HG02852 (cell line): ENCODE measurements around the gene TGFBR3L.
"Not testable (repeated sequence)": the region's sequence is repeated elsewhere in the genome, so short reads cannot be mapped to it uniquely, and the experiment has no call there.

Source experiments
- ATAC-seq: cut with Tn5 transposase; IDR thresholded peaks from one replicate; pipeline ENCODE4 v1.9.1; 2021; ENCODE audit warnings: mild to moderate bottlenecking, moderate library complexity; ENCODE audit not compliant: unreplicated experiment

The TGFBR3L gene

DNA sequence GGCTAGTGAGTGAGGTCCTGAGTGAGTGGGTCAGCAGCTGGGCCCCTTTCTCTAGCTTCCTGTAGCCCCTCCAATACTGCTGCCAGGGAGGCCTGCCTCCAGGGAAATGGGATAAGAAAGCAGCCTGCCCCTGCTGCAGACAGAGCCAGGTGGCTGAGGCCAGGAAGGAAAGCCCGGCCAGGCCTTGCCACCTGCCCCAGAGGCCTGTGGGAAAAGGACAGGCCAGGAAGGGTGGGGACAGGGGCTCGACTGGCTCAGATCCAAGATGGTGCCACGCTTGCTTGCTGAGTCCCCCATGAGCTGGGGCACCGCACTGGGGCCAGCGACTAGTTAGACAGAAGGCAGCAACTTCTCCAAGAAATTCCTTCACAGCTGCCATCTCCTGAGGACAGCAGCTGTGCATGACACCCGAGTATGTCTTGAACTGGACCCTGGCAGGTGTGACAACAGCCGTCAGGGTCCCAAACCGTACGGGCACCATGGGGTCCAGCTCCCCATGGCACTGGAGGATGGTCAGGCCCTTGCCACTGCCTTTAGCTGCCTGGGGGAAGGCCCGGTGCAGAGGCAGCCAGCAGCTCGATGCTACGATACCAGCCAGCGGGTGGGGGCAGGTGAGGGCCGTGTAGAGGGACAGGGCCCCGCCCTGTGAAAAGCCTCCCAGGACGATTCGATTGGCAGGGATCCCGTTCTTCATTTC is 35.4 kb upstream of the TGFBR3L start:
- no peak for ATAC-seq

DNA sequence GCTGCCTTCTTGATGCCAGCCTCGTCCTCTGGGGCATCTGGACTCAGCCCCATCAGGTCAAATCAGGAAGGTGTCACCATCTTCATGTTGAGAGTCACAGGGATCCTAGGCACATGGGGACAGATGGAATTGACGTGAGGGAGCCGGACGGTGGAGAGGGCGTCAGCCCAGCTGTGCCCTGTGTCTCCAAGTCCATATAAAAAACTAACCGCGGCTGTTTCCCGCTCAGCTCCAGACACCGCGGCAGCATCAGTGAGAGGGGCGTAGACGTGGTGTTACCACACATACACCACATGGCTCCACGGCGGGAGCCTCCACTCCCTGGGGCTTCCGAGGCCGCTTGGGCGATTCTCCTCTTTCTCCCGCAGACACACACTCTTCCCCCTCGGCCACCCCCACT is 34.8 kb upstream of the TGFBR3L start:
- no peak for ATAC-seq

DNA sequence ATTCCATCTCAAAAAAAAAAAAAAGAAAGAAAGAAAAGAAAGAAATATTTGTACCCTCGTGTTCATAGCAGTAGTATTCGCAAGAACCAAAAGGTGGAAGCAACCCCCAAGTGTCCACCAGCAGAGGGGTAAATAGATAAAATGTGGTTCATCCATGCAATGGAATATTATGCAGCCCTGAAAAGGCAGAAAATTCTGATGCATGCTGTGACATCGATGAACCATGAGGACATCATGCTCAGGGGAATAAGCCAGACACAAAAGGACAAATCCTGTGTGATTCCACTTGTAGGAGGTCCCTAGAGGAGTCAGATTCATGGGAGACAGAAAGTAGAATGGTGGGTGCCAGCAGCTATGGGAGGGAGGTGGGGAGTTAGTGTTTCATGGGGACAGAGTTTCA is 32.7 kb upstream of the TGFBR3L start:
- ATAC-seq = no peak

DNA sequence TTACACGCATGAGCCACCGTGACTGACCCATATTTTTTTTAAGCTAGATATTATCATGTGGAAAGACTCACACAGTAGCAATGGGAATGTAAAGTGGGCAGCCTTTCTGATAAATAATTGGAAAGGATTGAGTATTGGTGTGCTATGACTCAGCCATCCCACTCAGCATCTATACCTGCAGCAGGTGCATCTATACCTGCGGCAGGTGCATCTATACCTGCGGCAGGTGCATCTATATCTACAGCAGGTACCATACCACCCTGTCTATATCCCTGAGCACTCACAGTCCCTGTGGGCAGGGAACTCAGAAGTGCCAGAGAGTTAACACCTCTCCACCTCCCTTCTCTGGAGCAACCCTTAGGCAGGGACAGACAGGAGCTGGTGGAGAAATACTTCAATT is 31.5 kb upstream of the TGFBR3L start:
- no peak for ATAC-seq

DNA sequence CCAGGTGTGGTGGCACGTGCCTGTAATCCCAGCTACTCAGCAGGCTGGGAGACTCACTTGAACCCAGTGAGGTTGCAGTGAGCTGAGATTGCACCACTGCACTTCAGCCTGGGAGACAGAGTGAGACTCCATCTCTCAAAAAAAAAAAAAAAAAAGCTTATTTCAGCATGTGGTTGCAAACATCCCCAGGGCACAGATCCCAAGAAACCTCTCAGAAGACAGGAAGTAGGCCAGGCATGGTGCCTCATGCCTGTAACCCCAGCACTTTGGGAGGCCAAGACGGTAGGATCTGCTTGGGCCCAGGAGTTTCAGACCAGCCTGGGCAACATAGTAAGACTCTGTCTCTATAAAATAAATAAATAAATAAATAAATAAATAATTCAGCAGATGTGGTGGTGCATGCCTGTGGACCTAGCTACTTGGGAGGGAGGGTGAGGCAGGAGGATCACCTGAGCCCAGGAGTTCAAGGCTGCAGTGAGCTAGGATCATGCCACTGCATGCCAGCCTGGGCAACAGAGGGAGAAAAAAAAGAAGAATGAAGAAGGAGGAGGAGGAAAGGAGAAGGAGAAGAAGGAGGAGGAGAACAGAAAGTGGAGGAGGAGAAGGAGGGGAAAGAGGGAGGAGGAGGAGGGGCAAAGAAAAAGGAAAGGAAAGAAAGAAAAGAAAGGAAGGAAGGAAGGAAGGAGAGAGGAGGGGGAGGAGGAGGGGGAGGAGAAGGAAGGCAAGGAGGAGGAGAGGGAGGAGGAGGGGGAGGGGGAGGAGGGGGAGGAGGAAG is 30.6 kb upstream of the TGFBR3L start:
- no peak for ATAC-seq

DNA sequence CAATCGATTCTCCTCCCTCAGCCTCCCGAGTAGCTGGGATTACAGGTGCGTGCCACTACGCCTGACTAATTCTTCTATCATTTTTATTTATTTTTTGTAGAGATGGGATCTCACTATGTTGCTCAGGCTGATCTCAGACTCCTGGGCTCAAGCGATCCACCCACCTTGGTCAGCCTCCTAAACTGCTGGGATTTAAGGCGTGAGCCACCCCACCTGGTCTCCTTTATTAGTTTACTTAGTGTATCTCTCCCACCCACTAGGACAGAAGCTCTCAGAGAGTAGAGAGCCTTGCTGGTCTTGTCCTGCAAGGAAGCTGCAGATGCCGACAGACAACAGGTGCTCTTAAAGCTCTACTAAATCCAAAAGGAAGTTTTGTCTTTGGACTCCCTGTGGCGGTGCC is 28.8 kb upstream of the TGFBR3L start:
- no peak for ATAC-seq

DNA sequence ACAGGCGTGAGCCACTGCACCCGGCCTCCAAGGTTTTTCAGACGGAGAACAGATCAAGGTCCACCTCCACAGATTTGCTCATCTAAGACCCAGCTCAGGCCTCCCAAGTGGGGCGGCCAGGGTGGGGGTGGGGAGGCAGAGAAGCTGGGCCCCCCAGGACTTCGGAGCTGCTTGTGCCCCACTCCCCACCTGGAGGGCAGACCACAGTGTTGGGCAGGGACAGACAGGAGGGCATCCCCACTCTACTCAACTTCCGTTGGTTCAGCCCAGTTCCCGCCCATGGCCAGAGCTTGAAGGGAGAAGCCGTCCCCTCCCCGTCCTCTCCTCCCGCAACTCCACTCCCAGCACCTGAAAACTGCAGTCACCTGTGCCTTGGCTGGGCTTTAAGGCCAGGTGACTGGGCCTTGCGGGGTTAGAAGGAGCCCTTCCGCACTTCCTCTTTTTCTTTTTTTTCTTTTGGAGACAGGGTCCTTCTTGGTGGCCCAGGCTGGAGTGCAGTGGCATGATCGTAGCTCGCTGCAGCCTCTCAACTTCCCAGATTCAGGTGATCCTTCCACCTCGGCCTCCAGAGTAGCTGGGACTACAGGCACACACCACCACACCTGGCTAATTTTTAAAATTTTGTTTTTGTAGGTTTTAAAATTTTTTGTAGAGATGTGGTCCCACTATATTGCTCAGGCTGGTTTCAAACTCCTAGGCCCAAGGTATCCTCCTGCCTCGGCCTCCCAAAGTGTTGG is 27.1 kb upstream of the TGFBR3L start:
- no peak for ATAC-seq

DNA sequence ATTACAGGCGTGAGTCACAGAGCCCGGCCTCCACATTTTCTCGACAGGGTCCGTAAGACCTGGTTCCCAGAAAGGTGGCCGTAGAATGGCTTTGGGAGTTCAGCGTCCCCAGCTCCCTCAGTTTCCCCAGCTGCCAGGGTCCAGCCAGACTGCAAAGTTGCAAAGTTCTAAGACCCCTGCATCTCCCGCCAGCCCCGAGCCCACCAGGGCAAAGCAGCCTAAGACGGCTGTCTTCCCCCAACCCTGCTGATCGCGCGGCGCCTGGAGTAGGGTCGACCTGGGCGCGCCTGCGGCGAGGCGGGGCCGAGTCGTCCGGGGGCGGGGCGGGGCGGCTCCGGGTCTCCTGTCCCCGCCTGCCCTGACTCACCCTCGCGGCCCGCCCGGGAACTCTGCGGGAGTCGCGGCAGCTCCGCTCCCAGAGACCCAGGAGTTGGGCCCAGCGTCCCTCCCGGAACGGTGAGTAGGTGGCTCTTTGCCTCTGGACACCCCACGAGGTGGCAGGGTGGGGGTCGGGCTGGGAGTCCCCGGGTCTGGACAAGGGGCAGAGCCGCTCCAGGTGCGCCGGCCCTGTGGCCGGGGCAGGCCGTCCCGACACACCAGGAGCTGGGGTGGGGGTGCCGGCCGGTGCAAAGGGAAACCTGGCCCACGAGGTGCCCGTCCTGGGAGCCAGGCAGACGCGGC is 26.3 kb upstream of the TGFBR3L start, which contains the start of gene LRRC8E:
Gene LRRC8E, plus strand, starts transcription at position 366 of the 681 bp plus-strand sequence. CDS start 7,094 bp downstream, outside the sequence.
- ATAC-seq = no peak

DNA sequence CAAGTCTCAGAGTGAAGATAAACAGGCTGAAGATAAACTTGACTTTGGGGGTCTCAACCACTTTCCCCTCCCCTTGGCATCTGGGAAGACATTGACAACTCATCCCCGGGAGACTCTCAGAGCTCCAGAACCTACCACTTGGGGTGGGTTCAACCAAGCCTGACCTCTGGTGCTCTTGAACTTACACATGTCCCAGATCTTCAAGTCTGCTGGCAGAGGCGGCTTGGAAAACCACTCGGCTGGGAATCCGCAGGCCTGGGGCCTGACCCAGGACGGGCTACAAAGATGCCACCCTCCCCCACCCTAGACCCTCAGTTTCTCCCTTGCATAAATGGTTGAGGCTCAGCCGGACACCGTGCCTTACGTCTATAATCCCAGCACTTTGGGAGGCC is 25.8 kb upstream of the TGFBR3L start:
- no peak for ATAC-seq

DNA sequence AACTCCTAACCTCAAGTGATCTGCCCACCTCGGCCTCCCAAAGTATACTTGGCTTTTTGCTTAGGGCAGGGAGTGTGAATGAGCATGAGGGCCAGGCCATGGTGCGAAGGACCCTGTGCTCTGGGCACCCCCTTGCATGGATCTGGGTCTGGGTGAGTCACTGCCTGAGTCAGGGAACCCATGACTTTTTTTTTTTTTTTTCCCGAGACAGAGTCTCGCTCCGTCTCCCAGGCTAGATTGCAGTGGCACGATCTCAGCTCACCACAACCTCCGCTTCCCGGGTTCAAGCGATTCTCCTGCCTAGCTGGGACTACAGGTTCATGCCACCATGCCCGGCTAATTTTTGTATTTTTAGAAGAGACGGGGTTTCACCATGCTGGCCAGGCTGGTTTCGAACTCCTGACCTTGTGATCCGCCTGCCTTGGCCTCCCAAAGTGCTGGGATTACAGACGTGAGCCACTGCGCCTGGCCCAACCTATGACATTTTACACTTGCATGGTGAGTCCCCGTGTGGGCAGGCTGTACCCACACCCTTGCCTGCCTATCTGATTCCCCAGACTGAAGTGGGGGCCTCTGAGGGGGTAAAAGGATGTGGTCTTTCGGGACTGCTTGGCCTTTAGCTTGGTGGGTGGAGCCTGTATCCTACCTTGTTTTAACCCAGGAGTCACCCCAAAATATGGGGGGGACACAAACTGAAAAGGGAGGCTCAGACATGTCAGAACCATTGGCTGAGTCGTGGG is 21.1 kb upstream of the TGFBR3L start:
- ATAC-seq = not testable (repeated sequence)

DNA sequence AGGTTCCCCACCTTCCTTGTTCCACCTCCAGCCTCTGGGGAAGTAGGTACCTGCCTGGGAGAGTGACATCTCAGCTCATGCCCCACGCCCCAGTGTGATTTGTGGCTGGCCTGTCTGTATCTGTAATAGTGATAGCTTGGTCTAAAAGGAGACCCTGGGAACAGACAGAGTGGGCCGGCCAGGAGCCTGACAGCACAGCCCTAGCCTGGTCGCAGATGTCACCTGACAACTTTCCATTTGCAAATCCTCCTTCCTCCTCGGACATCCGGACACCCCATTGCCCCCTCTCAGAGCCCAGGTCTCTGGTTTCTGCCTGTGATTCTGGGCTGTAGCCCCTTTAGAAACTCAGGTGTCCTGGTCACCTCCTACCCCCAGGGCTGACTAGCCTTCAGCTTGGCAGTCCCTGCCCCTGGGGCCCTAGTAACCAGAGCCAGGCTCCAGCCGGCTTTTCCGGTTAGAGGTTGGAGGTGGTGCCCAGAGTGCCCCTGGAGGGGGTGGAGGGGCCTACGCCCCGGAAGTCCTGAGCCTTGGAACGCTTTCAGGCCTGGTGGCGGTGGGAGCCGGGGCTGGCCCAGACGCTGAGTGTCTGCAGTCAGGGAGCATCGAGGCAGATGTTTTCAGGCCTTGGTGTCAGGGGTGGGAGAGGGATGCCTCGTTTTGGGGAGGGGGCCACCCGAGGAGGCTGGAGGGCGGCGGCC is 19.9 kb upstream of the TGFBR3L start:
- no peak for ATAC-seq

DNA sequence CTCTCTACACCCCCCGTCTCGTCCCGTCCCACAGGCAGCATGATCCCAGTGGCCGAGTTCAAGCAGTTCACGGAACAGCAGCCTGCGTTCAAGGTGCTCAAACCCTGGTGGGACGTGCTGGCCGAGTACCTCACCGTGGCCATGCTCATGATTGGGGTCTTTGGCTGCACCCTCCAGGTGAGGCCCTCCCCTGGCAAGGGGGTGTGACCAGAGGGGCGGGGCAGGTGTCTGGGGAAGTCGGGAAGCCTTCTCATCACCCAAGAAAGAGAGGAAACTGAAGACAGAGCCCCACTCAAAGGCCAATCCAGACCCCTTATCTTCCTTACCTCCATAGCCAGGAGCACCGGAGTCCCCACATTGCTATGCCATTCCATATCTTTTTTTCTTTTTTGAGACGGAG is 19.1 kb upstream of the TGFBR3L start:
- ATAC-seq = no peak

DNA sequence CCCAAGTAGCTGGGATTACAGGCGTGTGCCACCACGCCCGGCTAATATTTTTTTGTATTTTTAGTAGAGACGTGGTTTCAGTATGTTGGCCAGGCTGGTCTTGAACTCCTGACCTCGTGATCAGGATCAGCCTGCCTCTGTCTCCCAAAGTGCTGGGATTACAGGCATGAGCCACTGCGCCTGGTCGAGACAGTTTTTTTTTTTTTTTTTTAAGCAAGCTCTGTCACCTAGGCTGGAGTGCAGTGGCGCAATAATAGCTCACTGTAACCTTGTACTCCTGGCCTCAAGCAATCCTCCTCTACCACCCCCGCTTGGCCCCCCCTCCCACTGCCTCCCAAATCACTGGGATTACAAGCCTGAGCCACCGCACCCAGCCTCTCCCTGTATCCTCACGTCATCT is 17.3 kb upstream of the TGFBR3L start:
- no peak for ATAC-seq

DNA sequence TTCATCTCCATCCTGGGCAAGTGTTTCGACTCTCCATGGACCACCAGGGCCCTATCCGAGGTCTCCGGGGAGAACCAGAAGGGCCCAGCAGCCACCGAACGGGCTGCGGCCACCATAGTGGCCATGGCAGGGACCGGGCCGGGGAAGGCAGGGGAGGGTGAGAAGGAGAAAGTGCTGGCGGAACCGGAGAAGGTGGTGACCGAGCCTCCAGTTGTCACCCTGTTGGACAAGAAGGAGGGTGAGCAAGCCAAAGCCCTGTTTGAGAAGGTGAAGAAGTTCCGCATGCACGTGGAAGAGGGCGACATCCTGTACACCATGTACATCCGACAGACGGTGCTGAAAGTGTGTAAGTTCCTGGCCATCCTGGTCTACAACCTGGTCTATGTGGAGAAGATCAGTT is 15.7 kb upstream of the TGFBR3L start:
- ATAC-seq = no peak

DNA sequence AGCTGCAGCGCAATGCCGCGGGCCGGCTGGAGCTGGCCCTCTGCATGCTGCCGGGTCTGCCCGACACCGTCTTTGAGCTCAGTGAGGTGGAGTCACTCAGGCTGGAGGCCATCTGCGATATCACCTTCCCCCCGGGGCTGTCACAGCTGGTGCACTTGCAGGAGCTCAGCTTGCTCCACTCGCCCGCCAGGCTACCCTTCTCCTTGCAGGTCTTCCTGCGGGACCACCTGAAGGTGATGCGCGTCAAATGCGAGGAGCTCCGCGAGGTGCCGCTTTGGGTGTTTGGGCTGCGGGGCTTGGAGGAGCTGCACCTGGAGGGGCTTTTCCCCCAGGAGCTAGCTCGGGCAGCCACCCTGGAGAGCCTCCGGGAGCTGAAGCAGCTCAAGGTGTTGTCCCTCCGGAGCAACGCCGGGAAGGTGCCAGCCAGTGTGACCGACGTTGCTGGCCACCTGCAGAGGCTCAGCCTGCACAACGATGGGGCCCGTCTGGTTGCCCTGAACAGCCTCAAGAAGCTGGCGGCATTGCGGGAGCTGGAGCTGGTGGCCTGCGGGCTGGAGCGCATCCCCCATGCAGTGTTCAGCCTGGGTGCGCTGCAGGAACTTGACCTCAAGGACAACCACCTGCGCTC is 14.8 kb upstream of the TGFBR3L start:
- no peak for ATAC-seq

DNA sequence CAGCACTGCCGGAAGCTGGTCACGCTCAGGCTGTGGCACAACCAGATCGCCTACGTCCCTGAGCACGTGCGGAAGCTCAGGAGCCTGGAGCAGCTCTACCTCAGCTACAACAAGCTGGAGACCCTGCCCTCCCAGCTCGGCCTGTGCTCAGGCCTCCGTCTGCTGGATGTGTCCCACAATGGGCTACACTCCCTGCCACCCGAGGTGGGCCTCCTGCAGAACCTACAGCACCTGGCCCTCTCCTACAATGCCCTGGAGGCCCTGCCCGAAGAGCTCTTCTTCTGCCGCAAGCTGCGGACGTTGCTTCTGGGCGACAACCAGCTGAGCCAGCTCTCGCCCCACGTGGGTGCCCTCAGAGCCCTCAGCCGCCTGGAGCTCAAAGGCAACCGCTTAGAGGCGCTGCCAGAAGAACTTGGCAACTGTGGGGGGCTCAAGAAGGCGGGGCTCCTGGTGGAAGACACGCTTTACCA is 14.2 kb upstream of the TGFBR3L start:
- no peak for ATAC-seq

DNA sequence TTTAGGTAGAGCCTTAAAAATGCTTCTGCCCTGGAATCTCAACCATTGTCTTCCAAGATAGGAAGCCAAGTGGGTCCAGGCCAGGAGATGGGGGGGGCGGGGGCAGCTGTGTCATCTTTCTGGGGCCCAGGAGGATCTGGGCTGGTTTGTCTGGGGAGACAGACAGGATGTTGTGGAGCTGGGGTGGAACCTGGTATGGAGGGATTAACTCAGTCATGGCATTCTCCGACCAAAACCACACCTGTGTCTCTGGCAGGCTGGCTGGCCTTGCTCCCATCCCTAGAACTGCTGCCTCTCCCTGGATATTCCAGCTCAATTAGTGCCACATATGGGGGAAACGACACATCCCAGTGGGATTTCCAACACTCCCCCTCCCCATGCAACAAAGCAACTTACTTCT is 13.7 kb upstream of the TGFBR3L start:
- ATAC-seq = no peak

DNA sequence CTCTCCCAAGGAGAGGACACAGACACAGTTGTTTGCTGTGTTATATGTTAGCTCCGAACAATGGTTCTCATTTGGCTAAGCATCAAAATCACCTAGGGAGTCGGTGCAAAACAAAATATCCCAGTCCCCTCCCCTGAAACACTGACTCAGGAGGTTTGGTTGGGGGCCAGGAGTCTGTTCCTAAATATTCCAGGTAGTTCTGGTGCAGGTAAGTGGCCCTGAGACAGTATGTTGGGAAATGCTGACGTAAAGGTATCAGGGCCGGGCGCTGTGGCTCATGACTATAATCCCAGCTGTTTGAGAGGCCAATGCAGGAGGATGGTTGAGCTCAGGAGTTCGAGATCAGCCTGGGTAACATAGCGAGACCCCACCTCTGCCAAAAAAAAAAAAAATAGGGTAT is 13.3 kb upstream of the TGFBR3L start:
- no peak for ATAC-seq

DNA sequence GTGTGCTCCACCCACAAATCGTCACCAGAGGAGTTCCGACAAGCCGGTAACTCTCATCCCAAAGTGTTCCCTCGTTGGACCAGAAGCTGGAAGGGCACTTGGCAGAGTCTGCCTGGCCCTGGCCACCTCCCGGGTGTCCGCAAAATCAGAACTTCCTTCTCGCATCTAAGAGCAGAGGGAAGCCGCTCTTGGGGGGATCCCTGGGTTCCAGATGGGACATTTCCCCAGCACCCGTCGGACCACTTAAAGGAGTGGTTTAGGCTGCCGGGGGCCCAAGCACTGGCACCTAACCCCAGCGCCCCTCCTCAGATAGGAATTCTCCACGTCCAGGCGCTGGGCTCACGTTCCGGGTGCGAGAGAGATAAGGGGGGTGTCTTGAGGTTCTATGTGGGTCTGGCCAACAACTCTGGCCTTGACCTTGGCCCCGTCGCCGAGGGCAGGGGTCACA is 11.8 kb upstream of the TGFBR3L start:
- no peak for ATAC-seq
